ENCODE results near the gene ARFGEF2.
"Not testable (repeated sequence)": the region's sequence is repeated elsewhere in the genome, so short reads cannot be mapped to it uniquely, and the experiment has no call there.

DNA sequence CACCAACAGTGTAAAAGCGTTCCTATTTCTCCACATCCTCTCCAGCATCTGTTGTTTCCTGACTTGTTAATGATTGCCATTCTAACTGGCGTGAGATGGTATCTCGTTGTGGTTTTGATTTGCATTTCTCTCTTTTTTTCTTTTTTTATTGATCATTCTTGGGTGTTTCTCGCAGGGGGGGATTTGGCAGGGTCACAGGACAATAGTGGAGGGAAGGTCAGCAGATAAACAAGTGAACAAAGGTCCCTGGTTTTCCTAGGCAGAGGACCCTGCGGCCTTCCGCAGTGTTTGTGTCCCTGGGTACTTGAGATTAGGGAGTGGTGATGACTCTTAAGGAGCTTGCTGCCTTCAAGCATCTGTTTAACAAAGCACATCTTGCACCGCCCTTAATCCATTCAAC lies 13.5 kb downstream of the ARFGEF2 start:
- TF ChIP-seq, protein P1, sequence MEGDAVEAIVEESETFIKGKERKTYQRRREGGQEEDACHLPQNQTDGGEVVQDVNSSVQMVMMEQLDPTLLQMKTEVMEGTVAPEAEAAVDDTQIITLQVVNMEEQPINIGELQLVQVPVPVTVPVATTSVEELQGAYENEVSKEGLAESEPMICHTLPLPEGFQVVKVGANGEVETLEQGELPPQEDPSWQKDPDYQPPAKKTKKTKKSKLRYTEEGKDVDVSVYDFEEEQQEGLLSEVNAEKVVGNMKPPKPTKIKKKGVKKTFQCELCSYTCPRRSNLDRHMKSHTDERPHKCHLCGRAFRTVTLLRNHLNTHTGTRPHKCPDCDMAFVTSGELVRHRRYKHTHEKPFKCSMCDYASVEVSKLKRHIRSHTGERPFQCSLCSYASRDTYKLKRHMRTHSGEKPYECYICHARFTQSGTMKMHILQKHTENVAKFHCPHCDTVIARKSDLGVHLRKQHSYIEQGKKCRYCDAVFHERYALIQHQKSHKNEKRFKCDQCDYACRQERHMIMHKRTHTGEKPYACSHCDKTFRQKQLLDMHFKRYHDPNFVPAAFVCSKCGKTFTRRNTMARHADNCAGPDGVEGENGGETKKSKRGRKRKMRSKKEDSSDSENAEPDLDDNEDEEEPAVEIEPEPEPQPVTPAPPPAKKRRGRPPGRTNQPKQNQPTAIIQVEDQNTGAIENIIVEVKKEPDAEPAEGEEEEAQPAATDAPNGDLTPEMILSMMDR (IDR thresholded peaks at IDR 0.05), result not testable (repeated sequence)
- TF ChIP-seq POLR2A (IDR thresholded peaks at IDR 0.05), result not testable (repeated sequence)
